Endothelial cell of umbilical vein (primary cell): ENCODE results near the gene RAB14. TPM values are rescaled to one million over a fixed set of nuclear protein-coding genes. Genes with fewer than 3 reads are reported as not detected.

ENCODE experiments used
- BruUV-seq: library from RNA; stranded (reverse); fragments of 400-500 nt; replicated peaks from 2 replicates; lab custom pipeline; 2021; lab: Mats Ljungman, UMichigan
- CTCF ChIA-PET: fragments of 300-600, 350-600 bp; sonication (Branson Sonifier 250); formaldehyde crosslinking; loops from one replicate; lab custom pipeline; 2021; ENCODE audit warnings: antibody characterized with exemption, inconsistent platforms; lab: Charles Lee
- POLR2A ChIA-PET: fragments of 300-600, 350-600 bp; sonication (Branson Sonifier 250); formaldehyde crosslinking; loops from one replicate; lab custom pipeline; 2021; ENCODE audit warnings: antibody characterized with exemption, inconsistent platforms; lab: Charles Lee
- DNase-seq: peaks from one replicate; pipeline ENCODE4 v3.0.0-alpha.2; 2011; ENCODE audit warnings: low read depth, low spot score
- FAIRE-seq: peaks from 2 replicates; lab custom pipeline; 2011; peaks lifted over from hg19 to GRCh38; lab: Jason Lieb, UNC
- H2AFZ ChIP-seq: 2 replicates; pipeline ENCODE4 v1.6.0; 2012; ENCODE audit warnings: low read depth, low read length, control low read depth, inconsistent platforms
- H3K27ac ChIP-seq: 2 replicates; pipeline ENCODE4 v1.5.1; 2011; ENCODE audit warnings: low read depth, mild to moderate bottlenecking, control low read depth, low read length, moderate library complexity; ENCODE audit not compliant: insufficient read depth
- H3K27me3 ChIP-seq, 2 experiments: 2 replicates each; pipeline versions ENCODE4 v1.6.0 to v1.6.1; 2011; ENCODE audit warnings: low read length in 2 of 2, mixed read lengths in 1 of 2; ENCODE audit not compliant: control insufficient read depth in 2 of 2, insufficient read depth in 2 of 2
- H3K36me3 ChIP-seq, 2 experiments: 2 replicates in 1 of 2; 3 replicates in 1 of 2; pipeline ENCODE4 v1.5.1; 2011; ENCODE audit warnings: low read length in 2 of 2, mild to moderate bottlenecking in 1 of 2, moderate library complexity in 1 of 2; ENCODE audit not compliant: control insufficient read depth in 2 of 2, insufficient read depth in 2 of 2; ENCODE audit errors: extremely low read depth in 1 of 2
- H3K4me1 ChIP-seq: 3 replicates; pipeline ENCODE4 v1.5.1; 2011; ENCODE audit warnings: mild to moderate bottlenecking, low read length; ENCODE audit not compliant: control insufficient read depth, insufficient read depth; ENCODE audit errors: extremely low read depth
- H3K4me2 ChIP-seq: 2 replicates; pipeline ENCODE4 v1.6.1; 2011; ENCODE audit warnings: low read length, control low read depth, mixed read lengths; ENCODE audit not compliant: insufficient read depth
- H3K4me3 ChIP-seq, 3 experiments: fragments of 200-600 bp in 1 of 3; sonication (generic), shearing (Covaris generic) in 1 of 3; replicated peaks in 1 of 3; 2 replicates each; pipeline ENCODE4 v1.5.1; 2011 to 2016; ENCODE audit warnings: control low read depth in 3 of 3, low read length in 3 of 3, mild to moderate bottlenecking in 2 of 3, inconsistent platforms in 1 of 3, low read depth in 1 of 3, moderate library complexity in 1 of 3; ENCODE audit not compliant: insufficient read depth in 1 of 3
- H3K79me2 ChIP-seq: 2 replicates; pipeline ENCODE4 v1.6.0; 2012; ENCODE audit warnings: low read length, inconsistent platforms; ENCODE audit not compliant: control insufficient read depth, insufficient read depth
- H3K9ac ChIP-seq: replicated peaks from 2 replicates; pipeline ENCODE3; 2011; ENCODE audit warnings: low read length, control low read depth; ENCODE audit not compliant: insufficient read depth; ENCODE audit errors: extremely low read depth
- H3K9me1 ChIP-seq: replicated peaks from 3 replicates; pipeline ENCODE4 v1.6.0; 2011; ENCODE audit warnings: mild to moderate bottlenecking, low read length; ENCODE audit not compliant: control insufficient read depth, insufficient read depth; ENCODE audit errors: extremely low read depth
- H3K9me3 ChIP-seq: replicated peaks from 2 replicates; pipeline ENCODE4 v1.5.1; 2012; ENCODE audit warnings: low read length, inconsistent platforms; ENCODE audit not compliant: control insufficient read depth, insufficient read depth
- H4K20me1 ChIP-seq: replicated peaks from 2 replicates; pipeline ENCODE3; 2011; ENCODE audit warnings: mild to moderate bottlenecking, low read length; ENCODE audit not compliant: control insufficient read depth, insufficient read depth; ENCODE audit errors: extremely low read depth
- CTCF ChIP-seq, 2 donors: IDR thresholded peaks; 1 replicate in 1 of 2; 2 replicates in 1 of 2; pipeline ENCODE4 v1.5.1; 2011; ENCODE audit warnings: low read length in 2 of 2, mild to moderate bottlenecking in 2 of 2, moderate library complexity in 2 of 2, control low read depth in 1 of 2, inconsistent platforms in 1 of 2, low read depth in 1 of 2; ENCODE audit not compliant: insufficient read depth in 1 of 2; ENCODE audit errors: extremely low read depth in 1 of 2
- GATA2 ChIP-seq: IDR thresholded peaks from 2 replicates; pipeline ENCODE4 v1.7.0; 2011; ENCODE audit warnings: low read depth, mild to moderate bottlenecking, moderate library complexity, mixed read lengths, low read length; ENCODE audit not compliant: insufficient read length, insufficient read depth
- JUN ChIP-seq: IDR thresholded peaks from 2 replicates; pipeline ENCODE4 v1.6.1; 2011; ENCODE audit warnings: borderline replicate concordance, low read depth; ENCODE audit not compliant: insufficient read length, insufficient read depth
- POLR2A ChIP-seq: IDR thresholded peaks from 2 replicates; pipeline ENCODE4 v1.6.1; 2012; ENCODE audit warnings: low read depth, mild to moderate bottlenecking, control low read depth, low read length
- POLR2AphosphoS5 ChIP-seq: IDR thresholded peaks from 2 replicates; pipeline ENCODE4 v1.6.1; 2012; ENCODE audit warnings: low read depth, mild to moderate bottlenecking, control low read depth, low read length, moderate library complexity; ENCODE audit not compliant: insufficient read depth
- dilution Hi-C: fragments of 300-500 bp; cut with MboI; formaldehyde crosslinking; loops from one replicate; pipeline ENCODE4 v1.15.0; 2019; ENCODE audit warnings: low sequenced_read_pairs; ENCODE audit not compliant: extremely low pct_ligation_motif_present
- intact Hi-C: fragments of 100-400 bp; cut with micrococcal nuclease; formaldehyde crosslinking; loops from one replicate; pipeline ENCODE4 v1.10.0; 2022
- polyA plus RNA-seq, 4 experiments: library from polyadenylated mRNA; depleted of rRNA in 3 of 4; stranded (reverse) in 3 of 4; unstranded in 1 of 4; fragments of >200 nt; gene quantifications; 2 replicates each; pipeline versions ENCODE4 v1.2.1 to v1.2.3, GENCODE V29; 2011 to 2012; ENCODE audit warnings: missing spikeins in 1 of 4
- total RNA-seq: library from RNA; stranded (reverse); gene quantifications from 2 replicates; pipeline ENCODE4 v1.2.3, GENCODE V29; 2021

RAB14 gene
- total and polyA plus RNA-seq, 2 donors (not counting 3 experiments of a cell fraction or from before 2014, with no cell fraction given), result 18.9 to 79.3 TPM

- Histone ChIP-seq H3K4me2 (no peak overlapping the region), H3K9me1 (no peaks in the 10 kb centered on the region), H3K4me1 (peaks cover 3% of the 10 kb centered on the region), H3K79me2 (no peaks in the 10 kb centered on the region), H3K9me3 (no peaks in the 10 kb centered on the region), H3K9ac (no peak overlapping the region), H3K27ac (no peak overlapping the region), H3K36me3 (no peaks in the 10 kb centered on the region), H3K4me3 (no peak overlapping the region), H2AFZ (no peak overlapping the region), H3K27me3 (peaks cover 0 to 3% of the 10 kb centered on the region in 2 experiments), H4K20me1 (no peaks in the 10 kb centered on the region)
- no TSS peak for BruUV-seq
- intact Hi-C loops (no loop called here), dilution Hi-C loops (no loop called here)
- TF ChIP-seq CTCF (IDR thresholded peaks at IDR 0.05; ENCODE audit: extremely low read depth in 1 of 2, insufficient read depth in 1 of 2, low read depth in 1 of 2, low read length in 2 of 2) (no peak), JUN (no peak), POLR2AphosphoS5 (no peak)
- ChIA-PET CTCF (no interaction called here), POLR2A (no interaction called here)
- DNase-seq, result no peak
- FAIRE-seq, result no peak
Measured at GRCh38 chr9:121239071-121239470, 37.4 kb upstream of the RAB14 start.

- no peak overlapping the region for H3K27ac ChIP-seq
Measured at GRCh38 chr9:121237916-121238315, 36.2 kb upstream of the RAB14 start.

More at GRCh38 chr9:121237916-121238315, 36.2 kb upstream of the RAB14 start:
- FAIRE-seq, result no peak
- Histone ChIP-seq H3K4me2 (no peak overlapping the region), H3K27me3 (peaks cover 0 to 3% of the 10 kb centered on the region in 2 experiments), H3K4me1 (peaks cover 6% of the 10 kb centered on the region), H3K36me3 (no peaks in the 10 kb centered on the region), H3K79me2 (no peaks in the 10 kb centered on the region), H3K9ac (no peak overlapping the region), H3K4me3 (no peak overlapping the region), H4K20me1 (no peaks in the 10 kb centered on the region), H2AFZ (no peak overlapping the region), H3K9me1 (no peaks in the 10 kb centered on the region), H3K9me3 (no peaks in the 10 kb centered on the region)
- no peak for DNase-seq
- ChIA-PET CTCF (interaction anchor here (1.1 to 1.6 kb wide), 2 partner anchors 15 to 40 kb away, joined by 3 to 5 read pairs; no protein-coding TSS in a partner anchor), POLR2A (no interaction called here)
- BruUV-seq, result no TSS peak
- TF ChIP-seq JUN (no peak), POLR2A (no peak), GATA2 (no peak)
- intact Hi-C loops, result no loop called here
- dilution Hi-C loops, result no loop called here
